A549 (cell line): ENCODE results near the gene CDC42EP1. TPM values are rescaled to one million over a fixed set of nuclear protein-coding genes. Genes with fewer than 3 reads are reported as not detected.

ENCODE experiments used
- ATAC-seq, 2 experiments: fragments of 200-7000 bp in 1 of 2; fragments of >200 bp in 1 of 2; cut with Nextera tagmentation in 1 of 2; cut with Tn5 transposase in 1 of 2; 3 replicates each; pipeline versions ENCODE4 v1.8.0 to v1.9.1; 2018 to 2020; ENCODE audit warnings: mild to moderate bottlenecking in 1 of 2, moderate library complexity in 1 of 2
- CTCF ChIA-PET: fragments of 300-600 bp; sonication (Branson Sonifier 250); formaldehyde crosslinking; extraction: SDS; loops from one replicate; lab custom pipeline; 2021; ENCODE audit warnings: antibody characterized with exemption, inconsistent platforms; lab: Yijun Ruan, JAX
- POLR2A ChIA-PET: fragments of 350-600 bp; formaldehyde crosslinking; extraction: SDS; loops from one replicate; lab custom pipeline; 2021; ENCODE audit warnings: antibody characterized with exemption, inconsistent platforms; lab: Yijun Ruan, JAX
- DNase-seq, 2 experiments: peaks; one replicate each; pipeline versions ENCODE4 v3.0.0 to v3.0.0-alpha.2; 2011 to 2016; ENCODE audit warnings: low read depth in 1 of 2, low spot score in 1 of 2
- FAIRE-seq: peaks from 2 replicates; lab custom pipeline; 2011; peaks lifted over from hg19 to GRCh38; lab: Jason Lieb, UNC
- H3K27ac ChIP-seq, 2 experiments: fragments of >200 bp; sonication (Bioruptor Twin); formaldehyde crosslinking; 3 replicates each; pipeline ENCODE4 v1.5.1; 2016 to 2017
- H3K4me1 ChIP-seq: fragments of >200 bp; sonication (Bioruptor Twin); formaldehyde crosslinking; 3 replicates; pipeline ENCODE4 v1.6.1; 2016
- H3K4me2 ChIP-seq: fragments of >200 bp; sonication (Bioruptor Twin); formaldehyde crosslinking; 3 replicates; pipeline ENCODE4 v1.6.1; 2016
- H3K4me3 ChIP-seq: fragments of >200 bp; sonication (Bioruptor Twin); formaldehyde crosslinking; 3 replicates; pipeline ENCODE4 v1.5.1; 2016
- H3K9me3 ChIP-seq: fragments of >200 bp; sonication (Bioruptor Twin); formaldehyde crosslinking; 3 replicates; pipeline ENCODE4 v1.6.1; 2016
- BHLHE40 ChIP-seq: IDR thresholded peaks from 2 replicates; pipeline ENCODE4 v1.6.1; 2012; ENCODE audit warnings: low read depth, low read length, inconsistent platforms
- CBX8 ChIP-seq: fragments of 200-600 bp; sonication (generic); IDR thresholded peaks from 2 replicates; pipeline ENCODE4 v1.6.1; 2016
- ESRRA ChIP-seq: fragments of 150-350 bp; IDR thresholded peaks from 2 replicates; pipeline ENCODE4 v1.6.1; 2014; ENCODE audit warnings: mild to moderate bottlenecking, low read length, borderline replicate concordance
- FOSL2 ChIP-seq, 2 experiments: fragments of 450-650 bp in 1 of 2; fragments of >200 bp in 1 of 2; sonication (Bioruptor Twin) in 1 of 2; formaldehyde crosslinking; IDR thresholded peaks; 2 replicates each; pipeline versions ENCODE4 v1.5.0 to v1.6.1; 2016 to 2020; ENCODE audit warnings: mild to moderate bottlenecking in 1 of 2, moderate library complexity in 1 of 2
- HDAC2 ChIP-seq: fragments of 200-600 bp; sonication (generic); IDR thresholded peaks from 2 replicates; pipeline ENCODE4 v1.6.1; 2016
- HOXB5 ChIP-seq: fragments of 250-450 bp; sonication (Bioruptor Pico); IDR thresholded peaks from 2 replicates; pipeline ENCODE4 v1.5.0; 2020; ENCODE audit warnings: mild to moderate bottlenecking, moderate library complexity
- JUNB ChIP-seq: fragments of >200 bp; sonication (Bioruptor Twin); formaldehyde crosslinking; IDR thresholded peaks from 2 replicates; pipeline ENCODE4 v1.6.1; 2016
- KDM1A ChIP-seq: fragments of 200-600 bp; sonication (generic); IDR thresholded peaks from 2 replicates; pipeline ENCODE4 v1.6.1; 2016; ENCODE audit warnings: low read depth, mild to moderate bottlenecking
- KDM5A ChIP-seq: fragments of 200-600 bp; sonication (generic); IDR thresholded peaks from 2 replicates; pipeline ENCODE4 v1.6.1; 2016; ENCODE audit warnings: antibody characterized with exemption, mild to moderate bottlenecking
- POLR2A ChIP-seq: IDR thresholded peaks from 2 replicates; pipeline ENCODE4 v1.6.1; 2012; ENCODE audit warnings: mild to moderate bottlenecking, low read length
- POLR2AphosphoS2 ChIP-seq: conservative IDR thresholded peaks from 2 replicates; pipeline ENCODE4 v1.6.1; 2012; ENCODE audit warnings: low read length, improper control_type of control experiment, inconsistent platforms
- RAD21 ChIP-seq, 2 experiments: fragments of >200 bp in 1 of 2; sonication (Bioruptor Twin) in 1 of 2; formaldehyde crosslinking in 1 of 2; IDR thresholded peaks in 1 of 2; conservative IDR thresholded peaks in 1 of 2; 2 replicates in 1 of 2; 3 replicates in 1 of 2; pipeline ENCODE4 v1.6.1; 2012 to 2018; ENCODE audit warnings: inconsistent platforms in 1 of 2
- SMC3 ChIP-seq: fragments of >200 bp; sonication (Bioruptor Twin); formaldehyde crosslinking; IDR thresholded peaks from 3 replicates; pipeline ENCODE4 v1.6.1; 2018; ENCODE audit warnings: inconsistent platforms
- ZFP36 ChIP-seq: fragments of 450-650 bp; IDR thresholded peaks from 2 replicates; pipeline ENCODE4 v1.6.1; 2014; ENCODE audit warnings: borderline replicate concordance; ENCODE audit not compliant: partially characterized antibody
- ZSCAN20 ChIP-seq: fragments of 250-450 bp; sonication (Bioruptor Pico); IDR thresholded peaks from 2 replicates; pipeline ENCODE4 v1.8.0; 2022; ENCODE audit warnings: mild to moderate bottlenecking, moderate library complexity
- WGBS: methylation state at CpG from one replicate; pipeline ENCODE4 v1.1.6; 2017; ENCODE audit errors: missing lambda C conversion rate; 5-methylcytosine and 5-hydroxymethylcytosine counted together
- polyA plus RNA-seq, 4 experiments: library from polyadenylated mRNA; depleted of rRNA in 3 of 4; stranded (reverse); fragments of >200 nt; fragmentation: RNase III in 1 of 4; extraction: RNeasy Plus Mini Kit Qiagen cat#74134 plus additional on column Dnase treatment in 1 of 4; gene quantifications; 2 replicates in 3 of 4; 3 replicates in 1 of 4; pipeline ENCODE4 v1.2.3, GENCODE V29; 2011 to 2017
- TF ChIP-seq, protein P1 (sequence below): fragments of 250-450 bp; sonication (Bioruptor Pico); IDR thresholded peaks from 2 replicates; pipeline ENCODE4 v1.5.0; 2020; ENCODE audit warnings: low read depth, mild to moderate bottlenecking, moderate library complexity
- TF ChIP-seq, protein P2 (sequence below): fragments of 450-650 bp; IDR thresholded peaks from 2 replicates; pipeline ENCODE4 v1.6.1; 2014; ENCODE audit warnings: antibody characterized with exemption

The CDC42EP1 gene
- polyA plus RNA-seq, 2 of the 4 experiments (the other 2 are of a cell fraction): 16.0 to 20.2 TPM

DNA sequence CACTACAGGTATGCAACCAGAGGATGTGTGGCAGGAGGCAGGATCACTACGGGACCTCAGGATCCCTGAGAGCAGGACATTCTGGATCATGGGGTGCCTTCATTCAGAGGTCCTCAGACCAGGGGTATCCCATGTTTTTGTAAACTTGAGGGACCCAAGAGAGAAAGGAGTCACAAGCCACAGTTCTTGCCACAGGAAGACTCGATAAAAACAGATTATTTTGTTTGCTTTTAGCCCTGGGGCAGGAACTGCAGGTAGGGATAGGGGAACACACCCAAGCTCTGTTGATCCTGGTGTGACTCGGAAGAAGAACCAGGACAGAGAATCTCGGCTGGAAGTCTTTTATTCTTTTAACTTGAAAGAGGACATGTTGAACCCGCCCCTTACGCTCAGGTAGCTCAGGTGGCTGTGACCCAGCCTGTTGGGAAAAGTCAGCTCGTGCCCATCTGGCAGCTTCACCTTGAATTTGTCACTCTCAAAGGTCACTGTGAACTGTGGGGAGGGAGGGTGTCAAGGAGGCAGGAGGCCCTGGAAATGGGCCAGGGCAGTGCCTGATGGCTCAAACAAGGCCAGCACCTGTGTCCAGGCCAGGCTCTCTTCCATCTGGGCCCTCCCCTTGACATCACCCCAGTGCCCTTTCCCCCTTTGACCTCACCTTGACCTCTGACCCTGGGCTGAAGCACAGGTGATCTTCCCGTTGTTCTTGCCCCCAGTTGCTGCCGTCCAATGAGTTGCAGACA lies 9.8 kb downstream of the CDC42EP1 start (continued):
- TF ChIP-seq ESRRA (peak; percentile 76), POLR2A (no peak), CBX8 (no peak), ZFP36 (no peak)
- TF ChIP-seq, protein P1, sequence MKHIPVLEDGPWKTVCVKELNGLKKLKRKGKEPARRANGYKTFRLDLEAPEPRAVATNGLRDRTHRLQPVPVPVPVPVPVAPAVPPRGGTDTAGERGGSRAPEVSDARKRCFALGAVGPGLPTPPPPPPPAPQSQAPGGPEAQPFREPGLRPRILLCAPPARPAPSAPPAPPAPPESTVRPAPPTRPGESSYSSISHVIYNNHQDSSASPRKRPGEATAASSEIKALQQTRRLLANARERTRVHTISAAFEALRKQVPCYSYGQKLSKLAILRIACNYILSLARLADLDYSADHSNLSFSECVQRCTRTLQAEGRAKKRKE (CRISPR knock-in tag): no peak
- TF ChIP-seq, all 56 proteins: peak for 3

DNA sequence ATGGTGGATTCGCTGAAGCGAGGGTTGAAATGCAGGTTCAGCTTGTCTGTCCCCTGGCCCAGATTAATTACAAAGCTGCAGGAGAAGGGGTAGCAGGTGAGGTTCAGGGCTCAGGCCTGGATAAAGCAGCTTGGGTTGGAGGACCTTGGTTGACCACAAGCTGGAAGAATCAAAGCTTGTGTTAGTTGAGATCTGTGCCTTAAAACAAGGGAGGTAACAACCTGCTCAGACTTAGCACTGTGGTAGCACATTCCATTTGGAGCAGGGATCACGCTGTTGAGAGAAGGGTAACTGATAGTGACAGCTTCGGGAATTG lies 10.3 kb downstream of the CDC42EP1 start:
- no peak for DNase-seq
- 83% methylated on average over 4 of the region's 4 CpGs for WGBS
- ChIA-PET CTCF (interaction anchor here (0.6 to 18.5 kb wide), 8 partner anchors 3 to 301 kb away, joined by 3 to 771 read pairs (median 6); partner anchors contain the start of genes CDC42EP1 and LGALS2), POLR2A (no interaction called here)
- no peak for TF ChIP-seq BHLHE40
- TF ChIP-seq KDM5A: no peak
- no peak for FAIRE-seq
- Histone ChIP-seq H3K27ac (peak overlapping the region in 1 of 2 experiments; percentile 79; a peak in 1 of 6 replicates), H3K4me1 (peaks cover 34% of the 10 kb centered on the region), H3K4me3 (no peak overlapping the region), H3K4me2 (no peak overlapping the region), H3K9me3 (no peaks in the 10 kb centered on the region)
- peak in 1 of 2 experiments; percentile 8; a peak in 2 of 6 replicates for ATAC-seq

DNA sequence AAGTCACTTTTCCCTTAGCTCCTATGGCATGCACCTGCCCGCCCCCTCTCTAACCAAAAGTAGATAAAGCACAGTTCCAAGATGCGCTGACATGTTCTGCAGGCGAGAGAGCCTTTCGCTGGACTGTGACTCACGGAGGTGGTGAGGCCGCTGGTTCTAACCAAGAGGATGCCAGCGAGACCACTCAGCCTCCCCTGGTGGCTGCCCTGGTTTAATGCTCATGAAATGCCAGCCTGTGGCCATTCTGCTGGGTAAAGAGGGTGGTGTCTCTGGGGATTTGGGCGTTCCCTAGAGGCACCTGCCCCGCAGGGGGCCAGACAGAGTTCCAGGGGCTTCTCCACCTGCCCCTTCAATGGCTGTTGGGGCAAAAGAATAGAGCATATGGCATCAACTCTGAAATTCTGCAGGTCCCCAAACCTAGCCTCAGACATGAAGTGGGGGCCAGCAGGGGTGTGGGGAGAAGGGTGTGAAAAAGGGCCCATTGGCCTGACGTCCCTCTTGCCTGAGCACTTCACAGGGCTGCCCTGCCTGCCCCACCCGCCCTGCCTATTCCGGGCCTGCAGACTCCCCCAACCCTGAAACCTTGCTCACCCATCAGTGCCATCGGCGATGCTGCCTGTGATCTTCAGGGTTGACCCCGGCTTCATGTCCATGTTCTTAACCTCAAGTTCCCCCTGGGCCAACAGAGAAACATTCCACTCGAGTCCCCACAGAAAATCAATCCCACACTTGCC lies 11.1 kb downstream of the CDC42EP1 start:
- no peak for TF ChIP-seq HOXB5 (CRISPR knock-in tag)
- no peak for TF ChIP-seq FOSL2 (IDR thresholded peaks at IDR 0.05)
- TF ChIP-seq FOSL2 (CRISPR knock-in tag; IDR thresholded peaks at IDR 0.05): peak; percentile 23; the same call in 1 of the 2 replicates
- TF ChIP-seq RAD21 (conservative IDR thresholded peaks at IDR 0.05 in 1 of 2, IDR thresholded peaks at IDR 0.05 in 1 of 2): peak in 1 of 2 experiments; percentile 36; a peak in 4 of 5 replicates
- TF ChIP-seq SMC3: 0 out of 3 replicates have a peak, but pooled peaks have one; percentile 16
- TF ChIP-seq, all 56 proteins: peak for 3
- POLR2A ChIA-PET: no interaction called here
- WGBS: 59% methylated on average over 15 of the region's 16 CpGs
- peak; percentile 57 to 62 for DNase-seq
- Histone ChIP-seq H3K4me1 (peaks cover 34% of the 10 kb centered on the region), H3K4me3 (no peak overlapping the region), H3K9me3 (no peaks in the 10 kb centered on the region), H3K27ac (no peak overlapping the region), H3K4me2 (no peak overlapping the region)
- CTCF ChIA-PET: interaction anchor here (0.9 to 18.5 kb wide), 5 partner anchors 4 to 26 kb away, joined by 4 to 771 read pairs (median 187); partner anchors contain the start of genes CDC42EP1 and LGALS2
- peak; percentile 72 to 80 for ATAC-seq
- FAIRE-seq: no peak

DNA sequence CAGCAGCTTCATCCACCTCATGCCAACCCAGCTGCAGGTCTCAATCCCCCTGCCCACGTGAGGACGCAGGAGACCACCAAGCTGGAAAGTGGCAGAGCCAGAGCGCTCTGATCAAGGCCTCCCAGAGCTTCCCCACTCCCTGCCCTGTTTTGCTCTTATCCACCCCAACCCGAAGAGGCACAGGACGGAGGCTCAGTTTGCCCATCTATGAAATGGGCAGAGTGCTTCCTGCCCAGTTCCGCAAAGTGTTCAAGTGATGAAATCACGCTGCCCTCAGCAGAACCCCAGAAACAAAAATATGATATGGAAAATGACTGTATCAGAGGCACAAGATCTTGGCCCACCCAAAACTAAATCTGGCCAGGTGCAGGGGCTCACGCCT lies 11.7 kb downstream of the CDC42EP1 start:
- ChIA-PET POLR2A (no interaction called here), CTCF (interaction anchor here (0.9 to 18.5 kb wide), 4 partner anchors 5 to 27 kb away, joined by 4 to 771 read pairs (median 187); partner anchors contain the start of genes CDC42EP1 and LGALS2)
- Histone ChIP-seq H3K4me2 (no peak overlapping the region), H3K27ac (no peak overlapping the region), H3K4me3 (no peak overlapping the region), H3K9me3 (no peaks in the 10 kb centered on the region), H3K4me1 (peaks cover 32% of the 10 kb centered on the region)
- WGBS: 91% methylated on average over 8 of the region's 8 CpGs
- FAIRE-seq (no peak), ATAC-seq (no peak), DNase-seq (no peak)
- no peak for TF ChIP-seq POLR2A
- no peak for TF ChIP-seq POLR2AphosphoS2
- TF ChIP-seq, protein P2, sequence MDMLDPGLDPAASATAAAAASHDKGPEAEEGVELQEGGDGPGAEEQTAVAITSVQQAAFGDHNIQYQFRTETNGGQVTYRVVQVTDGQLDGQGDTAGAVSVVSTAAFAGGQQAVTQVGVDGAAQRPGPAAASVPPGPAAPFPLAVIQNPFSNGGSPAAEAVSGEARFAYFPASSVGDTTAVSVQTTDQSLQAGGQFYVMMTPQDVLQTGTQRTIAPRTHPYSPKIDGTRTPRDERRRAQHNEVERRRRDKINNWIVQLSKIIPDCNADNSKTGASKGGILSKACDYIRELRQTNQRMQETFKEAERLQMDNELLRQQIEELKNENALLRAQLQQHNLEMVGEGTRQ: no peak
- no peak for TF ChIP-seq FOSL2 (IDR thresholded peaks at IDR 0.05)
- TF ChIP-seq FOSL2 (CRISPR knock-in tag; IDR thresholded peaks at IDR 0.05): no peak
- peak; percentile 65; the same call in 1 of the 2 replicates for TF ChIP-seq KDM1A
- no peak for TF ChIP-seq JUNB
- TF ChIP-seq HDAC2: 0 out of 2 replicates have a peak, but pooled peaks have one; percentile 27
- no peak for TF ChIP-seq ZSCAN20
